GM12891 (cell line): ENCODE data around the gene HSFX2.

Source experiments
- POLR2A ChIP-seq: IDR thresholded peaks from 2 replicates; pipeline ENCODE4 v1.6.1; 2011; ENCODE audit warnings: low read depth, low read length, control low read depth
- SPI1 ChIP-seq: IDR thresholded peaks from 2 replicates; pipeline ENCODE4 v1.6.1; 2011; ENCODE audit warnings: low read depth, low read length, control low read depth

GRCh38 chrX:149568701-149569296 is 26.3 kb downstream of the HSFX2 start:
- no peak for TF ChIP-seq SPI1
- TF ChIP-seq POLR2A = no peak
